COR-L47 (cell line): ENCODE data around the gene MCTP2.

Experiments used
- DNase-seq: peaks from one replicate; lab custom pipeline; 2025; lab: John Stamatoyannopoulos, UW

MCTP2 gene

DNA sequence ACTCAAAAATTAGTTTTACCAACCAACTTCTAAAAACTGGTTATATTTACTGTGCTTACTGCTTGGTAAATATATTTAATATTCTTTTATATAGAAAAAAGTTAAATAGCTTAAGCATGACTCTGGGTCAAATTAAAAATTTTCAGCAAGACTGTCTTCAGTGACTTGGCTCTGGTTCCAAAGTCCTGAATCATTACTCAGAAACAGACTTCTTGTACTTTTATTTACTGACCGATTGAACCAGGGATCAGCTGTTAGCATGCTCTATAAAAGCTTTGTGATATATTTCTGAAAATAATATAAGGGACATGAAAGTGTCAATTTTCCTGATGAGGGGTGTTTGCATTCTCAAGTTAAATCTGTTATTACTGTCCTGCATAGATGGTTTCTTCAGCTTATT, 164.3 kb downstream of the MCTP2 start:
- DNase-seq: no peak

DNA sequence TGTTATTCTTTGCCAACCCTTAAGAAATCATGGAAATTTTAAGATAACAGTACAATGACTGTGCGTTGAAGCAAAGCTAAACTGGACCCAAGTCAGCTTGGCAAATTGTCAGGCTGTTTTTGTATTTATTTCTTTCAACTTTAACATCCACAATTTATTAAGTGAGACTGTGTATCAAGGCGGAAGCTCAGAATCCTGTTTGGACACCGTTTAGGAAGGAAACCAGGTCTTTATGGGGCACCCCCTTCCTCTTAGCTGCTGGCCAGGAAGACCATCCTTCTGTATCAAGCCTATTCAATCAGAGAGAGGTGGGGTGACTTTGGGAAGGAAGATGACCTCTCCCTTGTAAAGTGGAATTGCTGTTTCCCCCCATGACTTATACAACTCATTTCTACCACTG, 166.0 kb downstream of the MCTP2 start:
- DNase-seq: no peak

DNA sequence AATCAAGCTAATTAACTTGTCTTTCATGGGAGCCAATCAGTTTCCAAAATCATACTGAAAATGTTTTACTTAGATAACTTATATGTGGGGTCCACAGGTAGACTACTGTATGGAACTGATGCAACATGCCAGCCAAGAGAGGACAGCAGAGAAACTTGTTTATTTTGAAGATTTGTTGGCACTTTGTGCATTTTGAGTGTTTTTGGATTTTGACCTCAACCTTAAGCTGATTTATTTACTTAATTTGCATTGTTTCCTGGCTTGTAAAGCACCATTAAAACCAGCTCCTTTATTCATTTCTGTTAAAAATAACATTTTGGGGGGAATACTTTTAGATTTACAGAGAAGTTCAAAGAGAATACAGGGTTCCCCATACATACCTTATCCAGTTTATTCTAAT, 166.6 kb downstream of the MCTP2 start:
- no peak for DNase-seq

DNA sequence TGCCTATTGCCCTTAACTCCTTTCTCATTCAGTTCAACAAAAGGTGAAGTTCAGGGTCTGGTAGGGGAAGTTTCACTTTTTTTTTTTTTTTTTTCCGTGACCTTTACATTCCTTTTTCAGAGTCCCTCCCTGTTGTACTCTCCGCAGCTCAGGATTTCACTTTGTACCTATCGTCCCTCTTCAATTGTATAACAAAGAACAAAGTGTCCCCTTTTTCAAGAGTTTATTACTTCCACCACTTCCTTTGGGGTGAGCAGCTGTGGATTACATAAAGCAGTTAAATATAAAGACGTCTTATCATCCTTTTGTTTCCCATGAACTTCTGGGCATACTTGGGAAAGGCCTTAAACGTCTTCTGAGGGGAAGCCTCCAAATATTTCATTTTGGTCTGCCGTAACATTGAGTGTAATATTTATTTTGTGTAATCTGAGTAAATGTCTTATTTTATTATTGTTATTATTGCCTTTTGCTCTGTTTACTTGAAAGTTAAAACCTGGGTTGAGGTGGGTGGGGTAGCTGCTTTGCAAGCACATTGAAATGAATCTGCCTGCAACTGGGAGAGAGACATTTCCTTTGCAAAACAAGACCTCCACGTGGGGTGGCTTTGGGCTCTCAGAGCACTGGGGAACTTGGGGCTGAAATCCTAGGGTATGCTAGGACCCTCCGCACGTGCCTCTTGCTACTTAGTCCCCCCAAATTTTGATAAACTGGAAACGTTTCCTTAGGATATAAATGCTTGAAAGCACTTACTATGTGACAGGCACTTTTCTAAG, 169.4 kb downstream of the MCTP2 start:
- no peak for DNase-seq

DNA sequence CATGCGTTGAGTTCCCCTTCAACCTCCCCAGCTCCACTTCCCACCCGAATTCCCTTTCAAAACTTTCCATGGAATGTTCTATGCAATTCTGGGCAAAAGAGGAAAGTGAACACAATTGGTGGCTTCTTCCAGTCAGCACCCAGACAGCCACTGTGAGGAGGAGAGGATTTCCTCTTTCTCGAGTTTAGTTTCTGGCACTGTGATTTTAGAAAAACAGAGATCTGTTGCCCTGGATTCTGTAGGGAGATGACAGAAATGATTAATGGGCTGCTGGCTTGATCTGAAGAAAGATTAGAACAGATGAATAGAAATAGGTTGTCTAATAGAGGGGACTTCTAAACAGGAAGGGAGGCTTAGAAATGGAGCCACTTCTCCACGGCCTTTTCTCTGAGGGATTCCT, 172.0 kb downstream of the MCTP2 start:
- no peak for DNase-seq

DNA sequence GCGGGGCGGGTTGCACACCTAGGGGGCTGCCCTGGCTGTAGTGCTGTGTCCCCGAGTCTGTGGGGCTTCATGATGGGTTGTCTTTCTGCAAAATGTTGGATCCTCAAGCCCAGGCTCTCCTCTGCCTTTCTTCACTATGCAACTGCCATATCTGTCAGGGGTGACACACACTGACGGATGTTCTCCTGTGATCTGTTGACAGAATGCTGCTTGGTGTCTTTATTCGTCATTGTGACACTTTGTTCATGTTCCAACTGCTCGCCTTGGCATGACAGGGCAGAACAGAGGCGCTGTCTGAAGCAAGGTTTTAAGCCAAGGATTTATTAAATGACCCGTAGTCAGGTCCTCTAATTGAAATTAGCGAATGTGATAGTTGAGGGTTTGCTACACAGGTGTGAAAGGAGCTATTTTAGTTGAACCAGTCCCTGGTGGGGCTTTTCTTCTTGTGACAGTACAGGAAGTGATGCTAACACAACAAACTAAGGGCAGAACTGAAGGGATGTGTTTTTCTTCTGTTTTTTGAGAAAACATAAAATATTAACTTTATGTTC, 173.4 kb downstream of the MCTP2 start:
- no peak for DNase-seq

DNA sequence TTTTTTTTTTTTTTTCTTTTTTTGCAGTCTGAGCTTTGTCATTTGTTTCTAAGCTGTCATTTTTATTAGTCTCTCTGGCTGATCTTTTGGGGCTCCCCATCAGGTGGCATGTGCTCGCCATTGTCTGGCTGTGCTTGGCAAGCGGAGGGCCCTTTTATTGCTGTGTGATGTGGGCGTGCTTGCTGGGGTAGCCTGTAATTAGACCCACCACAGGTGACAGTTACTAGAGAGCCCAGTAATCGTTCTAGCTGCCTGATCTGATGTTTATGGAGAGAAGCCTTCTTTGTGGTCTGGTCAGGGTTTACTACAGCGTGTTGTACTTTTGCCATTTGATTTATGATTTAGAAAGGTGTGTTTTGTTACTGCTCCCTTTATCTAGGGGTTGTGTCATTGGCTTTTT, 179.9 kb downstream of the MCTP2 start:
- DNase-seq: peak; percentile 98

DNA sequence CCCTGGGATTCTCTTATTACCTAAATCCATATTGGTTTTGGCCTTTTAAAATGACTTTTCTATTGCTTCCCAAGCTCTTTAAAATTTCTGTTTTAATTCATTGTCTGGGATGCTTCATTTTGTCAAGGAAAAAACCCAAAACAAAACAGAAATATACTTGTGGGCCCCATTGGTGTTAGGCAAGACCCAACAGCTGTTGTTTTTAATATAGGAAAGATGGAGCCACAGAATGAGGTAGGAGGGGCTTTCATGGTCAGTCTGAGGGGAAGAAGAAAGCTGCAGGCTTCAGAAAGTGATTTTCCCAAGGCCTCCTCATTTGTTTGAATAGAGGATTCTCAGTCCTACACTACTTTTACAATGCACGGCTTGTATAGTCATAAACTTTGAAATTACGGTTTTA, 180.5 kb downstream of the MCTP2 start:
- peak; percentile 23 for DNase-seq

DNA sequence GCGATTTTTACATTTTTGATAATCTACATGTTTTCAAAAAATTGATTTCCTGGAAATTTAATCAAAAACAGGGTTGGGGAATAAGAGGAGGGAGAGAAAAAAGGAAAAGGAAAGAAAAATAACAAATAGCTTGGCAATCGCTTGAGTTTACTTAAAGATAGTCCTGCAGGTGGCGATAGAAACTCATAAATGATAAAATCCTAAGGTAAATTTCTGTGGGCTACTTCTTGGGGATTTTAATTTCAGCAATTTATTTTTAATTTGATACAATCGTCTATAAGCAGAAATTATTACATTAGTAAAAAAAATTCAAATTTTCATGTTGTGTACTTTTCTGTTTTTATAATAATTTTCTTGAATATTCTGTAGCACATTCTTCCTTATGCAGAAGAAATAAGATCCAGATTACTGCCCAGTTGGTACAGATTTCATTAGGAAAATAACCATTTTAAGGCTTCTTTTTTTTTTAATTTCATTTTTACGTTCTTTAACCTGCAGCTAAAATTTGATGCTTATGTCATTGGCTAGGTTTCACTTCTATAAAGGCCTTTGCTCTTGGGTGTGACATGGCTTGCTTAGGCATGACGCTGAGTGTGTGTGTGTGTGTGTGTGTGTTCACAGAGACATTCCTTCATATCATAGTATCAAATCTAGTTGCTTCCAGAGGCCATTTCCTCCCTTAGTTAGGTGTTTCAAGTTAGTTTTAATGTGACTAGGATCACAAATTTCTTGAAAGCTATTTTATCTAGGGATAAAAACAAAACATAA, 181.8 kb downstream of the MCTP2 start:
- peak; percentile 73 for DNase-seq

DNA sequence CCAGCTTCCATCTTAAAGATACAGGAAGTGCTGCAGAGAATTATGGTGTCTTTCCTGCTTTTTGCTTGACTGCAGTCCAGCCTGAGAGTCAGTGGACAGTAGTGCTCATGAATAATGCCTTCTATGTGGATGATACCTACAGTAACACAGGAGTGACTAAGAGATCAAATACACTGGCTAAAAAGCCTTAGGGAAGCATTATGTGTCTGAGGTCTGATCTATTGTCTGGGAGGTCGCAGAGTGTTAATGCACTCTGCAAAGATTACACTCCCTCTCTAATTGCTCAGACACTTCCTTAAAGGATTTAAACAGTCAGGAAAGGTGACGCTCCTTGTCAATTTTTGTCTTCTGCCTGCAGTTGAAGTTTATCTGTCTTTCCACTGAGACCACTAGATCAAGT, 183.6 kb downstream of the MCTP2 start:
- DNase-seq: no peak

DNA sequence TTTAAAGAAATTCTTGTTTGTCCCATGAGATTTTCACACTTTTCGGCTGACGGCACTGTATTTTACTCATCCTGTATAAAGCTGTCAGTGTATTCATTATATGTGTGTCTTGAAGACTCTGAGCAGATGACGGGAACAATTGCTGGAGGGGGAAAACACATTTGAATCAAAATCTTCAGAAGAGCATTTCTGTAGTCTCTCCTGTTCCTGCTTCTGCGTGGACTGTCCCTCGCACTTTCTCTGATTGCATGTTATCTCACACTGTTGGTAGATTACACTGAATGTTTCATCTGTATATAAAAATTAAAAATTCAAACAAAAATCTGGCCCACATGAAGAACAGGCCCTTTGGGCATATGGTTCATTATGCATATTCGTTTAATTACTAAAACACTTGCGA, 184.9 kb downstream of the MCTP2 start:
- DNase-seq: no peak

DNA sequence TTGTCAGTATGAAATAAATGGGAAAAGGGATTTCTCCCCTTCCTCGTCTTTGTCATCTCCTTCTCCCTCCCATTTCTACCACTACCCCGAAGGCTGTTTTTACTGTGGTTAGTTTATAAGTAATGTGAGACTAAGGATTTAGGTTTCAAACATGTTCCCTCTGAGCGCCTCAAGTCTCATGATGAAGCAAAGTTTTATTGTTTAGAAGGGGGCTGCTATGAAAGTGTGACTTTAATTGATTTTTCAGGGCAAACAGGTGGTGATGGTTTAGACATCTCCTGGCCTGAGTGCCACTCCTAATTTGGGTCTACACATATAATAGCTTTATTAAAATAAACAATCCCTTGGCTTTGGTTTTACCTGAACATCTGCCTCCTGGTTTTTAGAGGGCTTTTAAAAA, 185.5 kb downstream of the MCTP2 start:
- peak; percentile 59 for DNase-seq

DNA sequence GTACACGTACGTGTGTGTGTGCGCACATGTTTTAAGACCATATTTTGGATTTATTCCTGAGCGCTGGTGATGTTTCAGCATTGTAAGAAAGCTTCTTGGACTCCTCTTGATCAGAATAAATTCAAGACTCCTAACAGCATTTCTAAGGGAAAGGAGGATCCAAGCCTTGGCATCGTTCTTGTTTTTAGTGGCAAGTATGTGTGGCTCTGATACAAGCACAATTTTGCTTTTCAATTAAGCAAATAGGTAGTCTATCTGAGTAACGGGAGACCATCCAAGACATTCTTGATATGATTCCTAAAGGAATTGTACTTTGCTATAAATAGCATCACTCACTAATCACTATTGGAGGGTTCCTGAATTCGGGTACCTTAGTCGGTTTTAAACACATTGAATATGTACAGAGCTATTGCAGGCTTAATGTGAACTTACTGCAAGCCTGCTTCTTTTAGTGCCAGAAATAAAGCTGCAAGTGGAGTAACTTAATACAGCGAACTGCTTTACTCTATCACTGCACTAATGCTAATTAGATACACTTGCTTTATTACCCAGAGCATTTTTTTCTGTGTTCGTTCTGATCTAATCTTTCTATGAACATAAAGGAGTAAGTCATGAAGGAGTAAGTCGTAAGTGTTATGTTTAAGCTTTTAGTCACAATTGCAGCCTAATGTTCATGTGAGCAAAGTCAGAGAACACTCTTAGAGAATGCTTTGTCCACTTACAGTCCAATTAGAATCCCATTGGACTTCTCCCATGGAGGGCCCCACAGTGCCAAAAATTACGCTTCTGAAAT, 186.3 kb downstream of the MCTP2 start:
- no peak for DNase-seq

DNA sequence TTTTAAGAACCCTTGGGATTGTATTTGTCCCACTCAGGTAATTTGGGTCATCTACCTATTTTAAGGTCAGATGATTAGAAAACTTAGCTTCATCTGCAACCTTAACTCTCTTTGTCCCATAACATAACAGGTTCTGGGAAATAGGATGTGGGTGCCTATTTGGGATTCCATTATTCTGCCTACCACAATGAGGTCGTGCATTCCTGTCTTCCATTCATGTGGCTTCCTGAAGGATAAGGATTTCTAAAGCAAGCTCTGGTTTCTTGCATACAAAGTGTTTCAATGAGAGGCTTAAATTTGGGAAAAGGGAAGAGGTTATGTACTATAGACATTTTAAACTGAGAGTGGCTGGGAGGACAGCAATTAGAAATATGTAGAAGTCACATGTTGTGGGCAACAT, 190.3 kb downstream of the MCTP2 start:
- DNase-seq: no peak

DNA sequence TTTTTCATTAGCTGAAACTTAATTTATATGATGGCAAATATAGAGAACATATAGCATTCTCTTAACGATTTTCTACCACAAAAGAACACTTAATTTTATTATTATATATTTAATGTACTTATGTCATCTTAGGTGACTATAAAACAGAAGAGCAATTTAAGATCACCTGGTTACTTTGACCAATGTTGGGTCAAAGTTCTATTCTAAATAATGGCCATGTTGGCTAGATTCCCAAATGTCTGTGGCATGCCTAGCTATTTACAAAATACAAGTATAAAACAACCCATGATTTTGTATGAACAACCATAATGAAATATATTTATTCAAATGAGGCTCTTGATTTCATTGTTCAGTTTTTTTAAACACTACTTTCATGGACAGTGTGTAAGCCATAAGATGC, 200.9 kb downstream of the MCTP2 start:
- DNase-seq: no peak

DNA sequence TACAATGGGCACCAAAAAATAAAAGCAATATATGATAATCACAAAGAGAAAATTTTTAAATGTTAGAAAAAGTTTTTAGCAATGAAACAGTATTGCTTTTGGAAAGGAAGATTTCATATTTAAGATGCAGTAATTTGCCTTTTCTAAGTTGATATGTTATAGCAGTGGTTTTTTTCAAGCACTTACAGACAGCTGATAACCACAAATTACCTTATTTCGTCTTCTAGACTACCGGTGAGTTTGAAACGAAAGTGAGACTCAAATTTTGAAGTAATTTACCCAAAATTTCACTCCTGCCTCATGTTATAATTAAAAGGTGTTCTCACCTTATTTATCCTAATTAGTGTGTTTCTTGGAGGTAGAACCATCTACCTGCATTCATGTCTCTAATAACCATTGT, 207.8 kb downstream of the MCTP2 start:
- DNase-seq: no peak

DNA sequence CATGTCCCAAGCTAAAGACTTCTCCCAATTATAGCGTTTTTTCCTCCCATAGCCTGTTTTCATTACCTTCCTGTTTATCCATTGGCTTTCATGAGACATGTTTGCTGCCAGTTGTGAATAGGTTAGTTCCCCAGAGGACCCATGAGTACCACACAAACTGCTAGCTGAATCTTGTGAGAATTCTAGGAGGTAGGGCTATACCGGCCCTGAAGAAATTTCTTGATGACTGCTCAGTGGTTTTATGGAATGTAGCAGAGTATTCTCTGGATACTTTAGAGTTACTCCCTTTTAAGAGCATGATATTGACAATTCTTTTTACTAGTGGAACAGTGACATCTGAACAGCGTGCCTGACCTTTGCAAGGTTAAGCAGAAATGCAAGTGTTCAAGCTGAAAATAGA, 210.4 kb downstream of the MCTP2 start:
- DNase-seq: no peak

DNA sequence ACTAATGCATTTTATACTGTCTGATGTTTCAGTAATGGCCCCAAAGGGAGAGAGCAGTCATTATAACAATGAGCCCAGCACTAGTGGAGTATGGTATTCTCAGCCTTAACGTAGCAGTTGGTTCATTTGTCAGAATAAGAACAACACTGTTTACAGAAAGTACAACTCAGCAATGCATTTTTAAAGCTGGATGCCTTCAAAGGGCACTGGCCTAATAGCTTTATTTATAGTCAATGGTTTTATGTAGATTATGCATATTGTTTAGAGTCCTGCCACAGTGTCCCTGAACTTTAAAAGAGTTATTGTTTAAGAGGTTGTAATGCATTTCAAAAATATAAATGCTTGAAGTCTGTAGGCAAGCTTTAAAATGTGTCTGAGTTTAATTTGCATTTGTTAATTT, 211.1 kb downstream of the MCTP2 start:
- DNase-seq: no peak

DNA sequence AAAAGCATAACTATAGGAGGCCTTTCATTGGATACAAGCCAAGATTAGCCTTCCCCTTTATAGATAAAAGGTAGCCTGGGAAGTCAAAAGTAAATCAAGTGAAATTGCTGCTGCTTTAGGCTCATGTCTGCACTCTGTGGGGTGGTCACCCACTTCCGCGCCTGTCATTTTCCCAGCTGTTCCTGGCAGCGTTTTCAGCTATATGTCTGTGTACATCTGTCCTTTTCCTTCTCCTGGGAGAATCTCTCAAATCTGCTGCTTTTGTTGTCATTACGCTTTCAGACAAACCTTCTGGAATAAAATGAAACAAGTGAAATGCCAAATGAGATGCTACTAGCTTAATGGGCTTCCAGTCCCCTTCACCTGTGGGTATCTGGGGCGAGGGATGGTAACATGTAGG, 211.8 kb downstream of the MCTP2 start:
- no peak for DNase-seq

DNA sequence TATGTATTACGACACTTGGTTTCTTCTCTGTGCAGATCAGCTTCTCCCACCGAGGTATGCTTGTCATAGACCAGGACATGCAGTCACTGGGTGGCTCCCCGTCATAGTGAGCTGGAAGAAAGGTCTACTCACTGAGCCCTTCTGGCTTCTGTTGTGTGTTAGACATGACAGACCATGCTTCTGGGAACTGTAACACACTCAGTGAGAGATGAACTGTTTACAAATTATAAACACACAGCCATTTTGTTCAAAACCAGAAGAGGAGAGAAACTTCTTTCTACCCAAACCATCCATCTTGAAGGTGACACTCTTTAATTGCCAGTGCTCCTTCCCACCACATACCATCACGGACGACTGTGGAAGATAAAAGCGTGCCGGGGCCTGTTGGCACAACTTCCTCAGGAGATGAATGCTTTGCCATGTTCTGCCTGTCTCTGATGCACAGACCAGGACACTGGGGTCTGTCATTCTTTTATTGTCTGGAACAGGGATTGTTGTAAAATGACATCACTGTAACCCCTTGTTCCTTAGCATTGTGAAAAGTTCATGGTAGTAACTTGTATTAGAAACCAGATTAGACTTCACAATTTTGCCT, 214.3 kb downstream of the MCTP2 start:
- no peak for DNase-seq

DNA sequence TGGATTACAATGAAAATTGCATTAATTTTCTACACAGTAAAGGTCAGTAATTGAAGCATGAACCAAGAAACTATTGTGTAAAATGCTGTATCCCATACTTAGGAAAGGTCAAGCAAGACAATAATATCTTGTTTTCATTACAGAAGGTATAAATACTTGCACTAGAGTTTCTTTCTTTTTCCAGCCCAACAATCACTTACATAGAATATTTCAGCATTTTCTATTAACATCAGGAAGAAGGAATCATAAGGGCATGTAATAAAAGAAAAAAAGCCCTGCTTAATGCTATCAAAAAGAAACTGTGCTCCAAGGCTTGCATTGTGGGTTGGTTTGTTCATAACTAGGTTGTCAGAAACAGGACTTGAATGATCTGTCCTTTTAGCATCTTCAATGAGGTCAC, 215.1 kb downstream of the MCTP2 start:
- no peak for DNase-seq

DNA sequence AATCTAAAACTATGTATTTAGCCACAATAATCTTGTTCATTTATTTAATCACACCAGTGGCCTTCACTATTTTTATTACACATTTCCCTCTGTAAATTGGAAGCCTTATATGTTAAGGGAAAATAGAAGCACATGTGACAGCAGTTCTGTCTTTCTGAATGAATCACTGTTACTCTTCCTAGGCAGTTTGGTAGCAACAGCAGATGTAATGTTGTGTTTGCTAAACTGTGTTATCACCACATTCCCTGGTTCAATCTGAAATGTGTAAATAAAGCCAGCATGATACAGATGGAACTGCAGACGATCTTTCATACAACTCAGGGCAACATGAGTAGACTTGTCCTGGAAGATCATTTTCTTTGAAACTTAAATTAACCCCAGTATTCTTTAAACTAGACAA, 220.1 kb downstream of the MCTP2 start:
- DNase-seq: peak; percentile 13
